NCI-H526 (cell line): ENCODE results near the gene NELFCD.
"Not testable (repeated sequence)": the region's sequence is repeated elsewhere in the genome, so short reads cannot be mapped to it uniquely, and the experiment has no call there.

Experiments used
- DNase-seq, 2 experiments: peaks; one replicate each; lab custom pipeline; 2025; lab: John Stamatoyannopoulos, UW

NELFCD gene

GRCh38 chr20:59026904-59027740, 46.1 kb downstream of the NELFCD start:
- DNase-seq: no peak

- DNase-seq: no peak
These were observed 46.8 kb downstream of the NELFCD start for GRCh38 chr20:59027741-59028320.

DNA sequence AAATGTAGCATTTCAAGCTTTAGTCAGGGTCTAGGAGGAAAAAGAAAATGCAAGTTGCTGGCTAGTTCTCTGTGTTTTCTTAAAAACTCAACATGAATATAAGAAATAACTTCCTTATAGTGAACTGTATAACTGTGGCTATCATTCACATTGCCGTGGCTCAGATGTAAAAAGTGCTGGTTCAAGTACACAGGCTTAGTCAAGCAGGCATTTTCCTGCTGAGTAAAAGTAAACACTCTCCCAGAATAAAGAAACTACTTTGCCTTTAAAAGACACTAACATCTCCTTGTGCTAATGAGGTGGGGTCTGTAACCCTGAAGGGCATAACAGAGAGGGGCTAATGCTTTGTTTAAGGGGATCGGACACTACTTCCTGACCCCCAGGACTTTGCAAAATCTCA, 47.8 kb downstream of the NELFCD start:
- DNase-seq: no peak

DNA sequence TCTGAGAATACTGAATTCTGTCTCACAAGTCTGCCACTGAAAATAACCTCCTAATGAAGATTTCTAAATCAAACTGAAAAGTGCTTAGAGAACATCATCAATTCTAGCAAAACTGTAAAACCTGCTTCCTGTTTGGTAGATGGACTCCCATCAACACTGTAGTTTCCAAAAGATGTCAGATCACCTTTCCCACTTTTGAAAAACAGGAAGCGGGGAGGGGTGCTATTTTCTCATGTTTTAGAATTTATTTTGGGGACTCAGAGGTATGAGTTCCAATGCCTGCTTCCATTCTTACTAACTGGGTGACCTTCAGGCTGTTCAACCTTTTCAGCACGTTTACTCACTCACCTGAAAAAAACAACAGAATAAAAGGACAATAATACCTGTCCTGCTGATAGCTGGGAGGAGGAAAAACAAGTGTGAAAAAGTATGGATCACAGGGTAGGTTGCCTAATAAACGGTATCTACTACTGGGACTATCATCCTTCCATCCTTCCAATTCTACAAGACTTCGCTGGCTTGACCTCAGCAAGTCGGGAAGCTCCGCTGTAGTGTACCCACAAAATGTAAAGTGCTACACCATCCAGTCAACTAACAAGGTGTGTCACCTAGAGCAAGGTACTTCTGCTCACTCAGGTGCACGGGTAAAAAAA, 50.0 kb downstream of the NELFCD start:
- DNase-seq: no peak

- peak in 1 of 2 experiments; percentile 47 for DNase-seq
These were observed 50.5 kb downstream of the NELFCD start for GRCh38 chr20:59031564-59032022.

DNA sequence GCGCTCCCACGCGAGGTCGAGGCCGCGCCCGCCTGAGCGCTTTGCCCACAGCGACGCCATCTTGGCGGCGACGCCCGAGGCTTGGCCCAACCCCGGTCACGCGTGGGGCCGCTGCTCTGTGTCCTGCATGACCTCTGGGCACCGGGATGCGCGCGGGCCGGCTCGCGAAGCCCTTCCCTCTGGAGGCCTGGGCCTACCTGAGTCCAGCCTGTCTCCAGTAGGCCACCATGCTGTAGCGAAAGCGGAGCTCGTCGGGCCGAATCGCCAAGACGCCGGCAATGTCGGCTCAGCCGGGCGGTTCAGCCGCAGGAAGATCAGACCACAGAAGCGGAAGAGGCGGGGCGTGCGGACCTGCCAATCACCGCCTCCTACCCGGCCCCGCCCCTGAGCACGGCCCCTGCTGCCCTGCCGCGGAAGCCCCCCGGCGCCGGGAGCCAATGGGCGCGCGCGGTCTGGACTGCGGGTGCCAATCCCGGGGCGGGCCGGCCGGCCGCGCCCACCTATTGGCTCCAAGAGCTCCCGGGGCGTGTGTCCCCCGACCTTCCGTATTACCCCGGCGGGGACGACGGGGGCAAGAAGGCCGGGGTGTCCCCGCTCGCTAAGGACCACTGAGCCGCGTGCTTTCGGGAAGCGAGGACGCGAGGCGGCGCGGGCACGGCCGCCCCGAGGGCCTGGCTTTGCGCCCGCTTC, 51.1 kb downstream of the NELFCD start, which contains the start of gene ATP5F1E:
ATP5F1E (minus strand) TSS at position 313 of the 690 bp plus-strand sequence; CDS start at position 229, 84 bp downstream.
- DNase-seq: peak; percentile 88 to 99

DNA sequence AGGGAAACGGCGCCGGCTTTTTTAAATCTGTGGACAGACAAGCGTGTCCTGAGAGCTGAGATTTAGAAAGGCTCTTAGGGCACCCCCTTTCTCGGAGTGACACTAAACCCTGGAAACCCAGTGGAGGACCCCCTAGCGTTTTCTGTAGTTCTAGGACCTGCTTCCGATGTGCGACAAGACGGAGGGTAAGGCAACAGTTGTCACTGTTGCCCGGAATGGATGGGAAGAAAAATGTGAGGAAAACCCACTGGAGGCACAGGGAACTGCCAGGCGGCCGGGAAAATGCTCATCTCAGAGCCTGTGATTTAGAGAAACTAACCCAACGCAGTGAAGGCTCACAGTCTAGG, 51.6 kb downstream of the NELFCD start:
- peak; percentile 73 to 76 for DNase-seq

DNA sequence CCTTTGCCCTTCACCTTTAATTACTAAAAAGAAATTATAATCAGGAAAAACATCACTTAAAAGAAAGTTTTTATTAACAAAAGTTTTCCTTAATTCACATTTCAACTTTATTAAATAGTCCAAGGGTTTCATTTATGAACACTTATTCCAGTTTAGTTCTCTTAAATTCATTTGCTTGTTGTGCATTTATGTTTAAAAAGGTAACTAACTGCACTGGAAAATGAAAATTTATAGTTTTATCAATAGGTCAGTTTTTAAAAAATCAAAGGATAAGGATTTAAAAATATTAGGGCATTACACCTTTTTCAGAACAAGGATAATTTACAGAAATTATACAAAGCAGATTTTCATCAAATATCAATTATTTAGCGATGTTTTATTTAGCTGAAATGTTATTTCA, 52.0 kb downstream of the NELFCD start:
- no peak for DNase-seq

DNA sequence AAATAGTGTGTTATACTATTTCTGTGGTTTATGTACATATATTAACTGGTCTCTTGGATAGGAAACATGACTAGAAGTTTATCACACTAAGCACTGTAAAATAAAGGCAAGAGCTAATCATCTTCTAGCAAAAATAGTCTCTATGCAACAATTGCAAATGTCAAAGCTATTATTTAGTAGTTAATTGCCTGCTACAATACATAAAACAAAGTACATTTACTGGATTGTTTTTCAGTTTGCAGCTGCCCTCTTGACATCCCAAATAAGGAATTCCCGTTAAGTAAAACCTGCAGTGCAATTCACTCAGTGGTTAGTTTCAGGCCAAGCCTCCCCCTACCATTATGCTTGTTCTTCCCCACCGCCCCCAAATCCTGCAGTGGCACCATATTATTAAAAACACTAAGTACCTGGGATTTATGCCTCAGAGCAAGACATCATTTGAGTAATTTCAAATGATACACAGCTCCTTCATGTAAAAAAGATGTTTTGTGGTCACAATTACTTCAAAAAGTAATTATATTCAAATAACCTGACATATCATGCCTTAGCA, 52.6 kb downstream of the NELFCD start:
- DNase-seq: no peak

GRCh38 chr20:59035381-59035780, 54.3 kb downstream of the NELFCD start:
- no peak for DNase-seq

DNA sequence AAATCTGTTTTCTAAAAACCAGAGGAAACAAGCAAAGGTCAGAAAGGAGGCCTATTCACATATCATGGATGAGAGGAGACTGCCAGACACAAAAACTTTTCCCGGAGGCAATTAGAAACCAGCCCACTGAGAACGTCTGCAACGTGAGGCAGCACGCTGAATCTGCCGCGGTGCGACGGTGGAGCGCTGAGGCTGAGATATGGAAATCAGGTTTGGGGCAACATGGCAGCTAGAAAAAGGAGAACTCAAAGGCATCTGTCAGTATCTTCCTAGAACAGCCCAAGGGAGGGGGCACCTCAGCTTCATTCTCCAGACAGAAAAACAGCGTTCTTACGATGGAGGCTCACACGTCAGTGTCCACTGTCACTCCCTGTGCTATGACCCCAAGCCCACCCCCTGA, 56.3 kb downstream of the NELFCD start:
- DNase-seq: no peak

DNA sequence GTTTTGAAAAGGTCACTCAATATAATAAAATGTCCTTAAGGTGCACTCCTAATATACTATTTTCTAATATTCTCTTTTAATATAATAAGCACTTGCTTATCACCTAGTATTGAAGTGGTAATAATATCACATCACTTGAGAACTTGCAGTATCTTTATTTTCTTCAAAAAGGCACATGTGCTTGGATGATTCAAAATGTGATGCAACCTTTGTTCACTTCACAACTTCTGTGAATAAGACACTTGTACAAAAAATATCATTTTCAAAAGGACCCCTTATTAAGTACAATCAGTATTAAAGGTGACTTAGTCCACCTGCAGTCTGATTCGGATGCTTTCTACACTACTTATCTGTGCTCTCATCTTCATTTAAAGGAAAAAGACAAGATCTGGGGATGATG, 58.2 kb downstream of the NELFCD start:
- no peak for DNase-seq

DNA sequence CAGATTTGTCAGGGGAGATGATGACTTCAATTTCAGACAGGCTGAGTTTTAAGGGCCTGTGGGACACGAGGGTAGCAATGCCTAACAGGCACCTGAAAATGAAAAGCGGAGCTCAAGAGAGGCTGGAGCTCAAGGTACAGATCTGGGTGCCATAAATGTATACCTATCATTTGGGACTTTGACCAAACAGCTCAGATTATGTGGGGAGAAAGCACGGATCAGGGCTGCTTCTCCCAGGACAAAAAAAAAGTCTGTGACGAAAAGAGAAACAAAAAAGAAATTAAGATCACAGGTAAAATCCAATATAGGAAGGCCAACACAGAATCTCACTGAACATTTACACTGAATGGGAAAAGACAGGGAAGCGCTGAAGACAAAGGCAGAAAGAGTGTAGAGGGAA, 59.6 kb downstream of the NELFCD start:
- DNase-seq: no peak

DNA sequence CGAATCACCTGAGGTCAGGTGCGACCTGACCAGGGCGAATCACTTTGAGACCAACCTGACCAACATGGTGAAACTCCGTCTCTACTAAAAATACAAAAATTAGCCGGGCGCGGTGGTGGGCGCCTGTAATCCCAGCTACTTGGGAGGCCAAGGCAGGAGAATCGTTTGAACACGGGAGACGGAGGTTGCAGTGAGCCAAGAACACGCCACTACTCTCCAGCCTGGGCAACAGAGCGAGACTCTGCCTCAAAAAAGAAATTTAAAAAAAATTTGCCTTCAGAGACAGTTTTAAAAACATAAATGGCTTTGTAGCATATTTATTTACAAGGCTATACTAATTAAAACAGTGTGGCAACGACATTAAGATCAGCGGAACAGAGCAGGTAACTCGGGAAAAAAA, 60.4 kb downstream of the NELFCD start:
- not testable (repeated sequence) for DNase-seq

- DNase-seq: peak; percentile 25 to 55
These were observed 61.2 kb downstream of the NELFCD start, which contains the start of gene PRELID3B for GRCh38 chr20:59042151-59042795. Gene PRELID3B (minus strand): TSS chr20:59042786. CDS start chr20:59042730, 56 bp downstream.

GRCh38 chr20:59042796-59043631, 62.0 kb downstream of the NELFCD start:
- DNase-seq: peak; percentile 76 to 98

DNA sequence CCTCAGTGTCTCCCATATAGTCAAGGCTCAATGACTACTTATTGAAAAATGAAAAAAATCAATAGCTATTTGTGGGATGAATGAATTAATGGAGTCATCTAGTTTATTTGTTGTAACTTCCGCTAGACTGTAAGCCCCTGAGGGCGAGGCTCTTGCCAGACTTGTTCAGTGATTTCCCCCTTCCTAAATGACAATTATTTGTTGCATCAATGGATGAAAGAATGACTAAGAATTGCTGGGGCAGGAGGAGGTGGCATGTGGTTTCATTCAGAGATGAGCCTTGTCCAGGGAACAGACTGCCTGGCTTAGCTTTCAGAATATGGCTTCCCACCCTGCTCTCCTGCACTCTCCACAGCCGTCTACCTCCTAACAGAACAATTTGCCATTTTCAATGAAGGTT, 62.6 kb downstream of the NELFCD start:
- DNase-seq: no peak

DNA sequence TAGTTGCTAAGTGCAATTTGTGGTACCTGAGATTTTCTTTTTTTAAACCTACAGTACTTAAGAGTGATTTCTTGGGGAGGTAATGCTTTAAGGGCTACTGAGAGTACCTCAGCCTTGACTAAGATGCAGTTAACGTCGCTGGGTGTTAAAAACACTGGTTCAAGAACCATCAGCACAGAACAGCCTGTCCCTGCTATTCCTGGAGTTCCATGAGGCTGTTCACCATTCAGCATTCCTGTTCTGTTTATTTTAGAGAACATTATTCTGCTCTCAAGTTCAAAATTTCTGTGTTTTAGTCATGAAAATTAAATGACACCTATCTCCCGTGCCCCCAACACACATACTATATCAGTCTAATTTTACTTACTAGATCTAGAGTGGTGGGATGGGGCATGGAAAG, 63.2 kb downstream of the NELFCD start:
- no peak for DNase-seq
